Muscle of leg (tissue), 16 donors: Measurements from ENCODE around the gene ZNF846. TPM values are rescaled to one million over a fixed set of nuclear protein-coding genes. Genes with fewer than 3 reads are reported as not detected.
A peak's percentile ranks its signal among the peaks of the same experiment; 100 is the strongest.

Experiments
- DNase-seq: peaks from one replicate; pipeline ENCODE4 v3.0.0; 2013
- H3K27ac ChIP-seq: one replicate; pipeline ENCODE4 v1.5.1; 2013; ENCODE audit warnings: mild to moderate bottlenecking, low read length, control low read depth
- H3K27me3 ChIP-seq: one replicate; pipeline ENCODE4 v1.6.1; 2013; ENCODE audit warnings: low read length; ENCODE audit not compliant: control insufficient read depth, insufficient read depth
- H3K36me3 ChIP-seq: one replicate; pipeline ENCODE4 v1.6.1; 2013; ENCODE audit warnings: low read length; ENCODE audit not compliant: control insufficient read depth, insufficient read depth
- H3K4me1 ChIP-seq: one replicate; pipeline ENCODE4 v1.6.1; 2013; ENCODE audit warnings: low read length; ENCODE audit not compliant: control insufficient read depth, insufficient read depth
- H3K4me3 ChIP-seq: one replicate; pipeline ENCODE4 v1.5.1; 2013; ENCODE audit warnings: low read length, control low read depth
- H3K9me3 ChIP-seq: replicated peaks from 2 replicates; pipeline ENCODE4 v1.6.1; 2013; ENCODE audit warnings: low read depth, low read length; ENCODE audit not compliant: control insufficient read depth
- WGBS: methylation state at CpG from one replicate; pipeline ENCODE4 v1.1.5; 2013; ENCODE audit warnings: missing lambda C conversion rate; ENCODE audit not compliant: insufficient coverage; 5-methylcytosine and 5-hydroxymethylcytosine counted together
- long read RNA-seq, 11 donors: transcript quantifications; one replicate each; lab custom pipeline, GENCODE V29; 2026
- polyA plus RNA-seq, 8 donors: library from polyadenylated mRNA; unstranded; fragments of 120-200 nt; gene quantifications; one replicate each; pipeline versions ENCODE4 v1.2.1 to v1.2.3, GENCODE V29; 2013; ENCODE audit warnings: inconsistent platforms in 1 of 8, low replicate concordance in 1 of 8; ENCODE audit not compliant: insufficient read length in 8 of 8, insufficient read depth in 1 of 8
- total RNA-seq: library from RNA; stranded (reverse); fragments of 120-200 nt; gene quantifications from one replicate; pipeline ENCODE4 v1.2.4, GENCODE V29; 2013

Gene ZNF846
- total RNA-seq, result 11.7 TPM
- polyA plus RNA-seq, result 10 to 100 TPM in 2 of 8 donors, 1 to 10 TPM in 6; 6.4 to 12.8 (median 7.7) TPM
- long read RNA-seq, donor 1, partial matches to known transcripts, result 145 of 161 reads
- long read RNA-seq, donor 1, other reads (novel, unspliced or antisense), result 16 of 161 reads
- long read RNA-seq, donor 2, result 0 reads
- long read RNA-seq, donor 3, partial matches to known transcripts, result 0 of 2 reads
- long read RNA-seq, donor 3, other reads (novel, unspliced or antisense), result 0 of 2 reads
- long read RNA-seq, donor 4, partial matches to known transcripts, result 0 of 1 reads
- long read RNA-seq, donor 4, other reads (novel, unspliced or antisense), result 0 of 1 reads
- long read RNA-seq, donor 5, partial matches to known transcripts, result 0 of 2 reads
- long read RNA-seq, donor 5, other reads (novel, unspliced or antisense), result 0 of 2 reads
- long read RNA-seq, donor 6, partial matches to known transcripts, result 0 of 1 reads
- long read RNA-seq, donor 6, other reads (novel, unspliced or antisense), result 0 of 1 reads
- long read RNA-seq, donor 7, partial matches to known transcripts, result 0 of 1 reads
- long read RNA-seq, donor 7, other reads (novel, unspliced or antisense), result 0 of 1 reads
- long read RNA-seq, donor 8, result 0 reads
- long read RNA-seq, donor 9, partial matches to known transcripts, result 0 of 1 reads
- long read RNA-seq, donor 9, other reads (novel, unspliced or antisense), result 0 of 1 reads
- long read RNA-seq, donor 10, partial matches to known transcripts, result 0 of 1 reads
- long read RNA-seq, donor 10, other reads (novel, unspliced or antisense), result 0 of 1 reads
- long read RNA-seq, donor 11, result 0 reads

- Histone ChIP-seq H3K4me1 (peaks cover 13% of the 10 kb centered on the region), H3K27ac (peak within 1 kb of the TSS; percentile 96), H3K9me3 (no peaks in the 10 kb centered on the region), H3K4me3 (peak within 1 kb of the TSS; percentile 77), H3K36me3 (no peaks in the 10 kb centered on the region), H3K27me3 (no peaks in the 10 kb centered on the region)
- peak; percentile 98 for DNase-seq
- under 1% methylated on average over 62 of the region's 65 CpGs for WGBS
Observed at GRCh38 chr19:9768175-9769112, at the start of gene ZNF846. Gene ZNF846, minus strand, starts transcription at chr19:9768738. Its CDS starts 3,788 bp downstream, at chr19:9764950.

- H3K4me3 ChIP-seq, result peak overlapping the region; percentile 96
- H3K27ac ChIP-seq, result peak overlapping the region; percentile 98
- H3K27me3 ChIP-seq, result no peaks in the 10 kb centered on the region
- whole genome bisulfite sequencing, result under 1% methylated on average over 36 of the region's 39 CpGs
- H3K36me3 ChIP-seq, result peaks cover 6% of the 10 kb centered on the region
- peaks cover 3% of the 10 kb centered on the region for H3K9me3 ChIP-seq
- DNase-seq, result no peak
- peaks cover 16% of the 10 kb centered on the region for H3K4me1 ChIP-seq
Observed at GRCh38 chr19:9818175-9818733, 49.7 kb upstream of the ZNF846 start.

DNA sequence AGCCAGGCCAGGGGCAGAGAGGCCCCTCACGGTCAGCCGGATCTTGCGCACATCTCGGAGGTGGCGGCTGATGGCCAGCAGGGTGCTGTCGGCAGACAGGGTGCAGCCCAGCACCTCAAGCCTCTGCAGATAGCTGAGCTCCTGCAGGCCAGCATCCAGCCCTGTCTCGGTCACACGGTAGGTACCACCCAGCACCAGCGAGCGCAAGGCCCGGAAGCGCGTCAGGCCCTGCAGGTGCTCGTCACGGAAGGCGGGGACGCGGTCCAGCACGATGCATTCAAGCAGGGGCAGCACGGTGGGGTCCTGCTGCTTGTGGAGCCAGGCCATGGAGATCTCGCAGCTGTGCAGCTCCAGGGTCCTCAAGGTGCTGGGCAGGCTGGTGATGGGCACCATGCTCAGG lies 42.6 kb upstream of the ZNF846 start:
- DNase-seq, result no peak
- Histone ChIP-seq H3K4me1 (no peaks in the 10 kb centered on the region), H3K9me3 (peaks cover 3% of the 10 kb centered on the region), H3K27ac (no peak overlapping the region), H3K36me3 (peaks cover 49% of the 10 kb centered on the region), H3K27me3 (no peaks in the 10 kb centered on the region), H3K4me3 (no peak overlapping the region)
- WGBS, result 95% methylated on average over 21 of the region's 21 CpGs

- H3K27ac ChIP-seq, result no peak overlapping the region
- no peak overlapping the region for H3K4me3 ChIP-seq
- WGBS, result 89% methylated on average over 8 of the region's 11 CpGs
- peaks cover 54% of the 10 kb centered on the region for H3K36me3 ChIP-seq
- no peaks in the 10 kb centered on the region for H3K4me1 ChIP-seq
- H3K9me3 ChIP-seq, result no peaks in the 10 kb centered on the region
- no peak for DNase-seq
- no peaks in the 10 kb centered on the region for H3K27me3 ChIP-seq
Observed at GRCh38 chr19:9808855-9809824, 40.6 kb upstream of the ZNF846 start.

GRCh38 chr19:9806803-9807202 lies 38.3 kb upstream of the ZNF846 start:
- Histone ChIP-seq H3K9me3 (no peaks in the 10 kb centered on the region), H3K36me3 (peaks cover 52% of the 10 kb centered on the region), H3K27ac (no peak overlapping the region), H3K4me3 (no peak overlapping the region), H3K27me3 (no peaks in the 10 kb centered on the region), H3K4me1 (no peaks in the 10 kb centered on the region)
- no peak for DNase-seq
- WGBS, result 75% methylated on average over 1 of the region's 3 CpGs

GRCh38 chr19:9801976-9802375 lies 33.4 kb upstream of the ZNF846 start:
- Histone ChIP-seq H3K4me1 (no peaks in the 10 kb centered on the region), H3K27ac (no peak overlapping the region), H3K9me3 (no peaks in the 10 kb centered on the region), H3K36me3 (peaks cover 15% of the 10 kb centered on the region), H3K4me3 (no peak overlapping the region), H3K27me3 (no peaks in the 10 kb centered on the region)
- DNase-seq, result no peak
- 80% methylated on average over 6 of the region's 10 CpGs for WGBS

- Histone ChIP-seq H3K4me3 (no peak overlapping the region), H3K27me3 (no peaks in the 10 kb centered on the region), H3K4me1 (no peaks in the 10 kb centered on the region), H3K9me3 (no peaks in the 10 kb centered on the region), H3K36me3 (no peaks in the 10 kb centered on the region), H3K27ac (no peak overlapping the region)
- no peak for DNase-seq
Observed at GRCh38 chr19:9799162-9799561, 30.6 kb upstream of the ZNF846 start.

- no peaks in the 10 kb centered on the region for H3K27me3 ChIP-seq
- no peaks in the 10 kb centered on the region for H3K4me1 ChIP-seq
- no peaks in the 10 kb centered on the region for H3K9me3 ChIP-seq
- H3K36me3 ChIP-seq, result no peaks in the 10 kb centered on the region
- no peak overlapping the region for H3K4me3 ChIP-seq
- DNase-seq, result no peak
- WGBS, result 85% methylated on average over 4 of the region's 5 CpGs
- H3K27ac ChIP-seq, result no peak overlapping the region
Observed at GRCh38 chr19:9797871-9798270, 29.3 kb upstream of the ZNF846 start.
